OCI-LY3 (cell line): ENCODE measurements around the gene MDFIC.

Experiments
- H2AFZ ChIP-seq: fragments of 200-600, 300-600 bp; shearing (Covaris generic); 2 replicates; pipeline ENCODE4 v1.6.0; 2014; ENCODE audit warnings: antibody characterized with exemption, low read depth, low read length
- H3K27ac ChIP-seq: fragments of 200-600, 300-600 bp; sonication (generic); 2 replicates; pipeline ENCODE4 v1.5.1; 2014; ENCODE audit warnings: mild to moderate bottlenecking, low read length, moderate library complexity, mixed read lengths
- H3K27me3 ChIP-seq: fragments of 200-600, 300-600 bp; sonication (generic); 2 replicates; pipeline ENCODE4 v1.6.1; 2014; ENCODE audit warnings: low read depth, low read length, mixed read lengths
- H3K36me3 ChIP-seq: fragments of 200-600, 300-600 bp; sonication (generic); replicated peaks from 2 replicates; pipeline ENCODE3; 2014; ENCODE audit warnings: low read depth, low read length, mixed read lengths
- H3K4me1 ChIP-seq: fragments of 300-600, 200-600 bp; sonication (generic); 2 replicates; pipeline ENCODE4 v1.6.1; 2014; ENCODE audit warnings: low read length, mixed read lengths
- H3K4me2 ChIP-seq: fragments of 200-600, 300-600 bp; sonication (generic); 2 replicates; pipeline ENCODE4 v1.6.1; 2014; ENCODE audit warnings: low read length, mixed read lengths
- H3K4me3 ChIP-seq: fragments of 300-600, 200-600 bp; sonication (generic); 2 replicates; pipeline ENCODE4 v1.5.1; 2014; ENCODE audit warnings: antibody characterized with exemption, mild to moderate bottlenecking, low read length, moderate library complexity
- H3K79me2 ChIP-seq: fragments of 300-600, 200-600 bp; shearing (Covaris generic); 2 replicates; pipeline ENCODE4 v1.6.1; 2014; ENCODE audit warnings: mild to moderate bottlenecking, low read length, mixed read lengths
- H3K9ac ChIP-seq: fragments of 300-600, 200-600 bp; shearing (Covaris generic); 2 replicates; pipeline ENCODE4 v1.6.0; 2014; ENCODE audit warnings: mild to moderate bottlenecking, low read length, moderate library complexity
- H3K9me3 ChIP-seq: fragments of 200-600, 300-600 bp; shearing (Covaris generic); 2 replicates; pipeline ENCODE4 v1.6.1; 2014; ENCODE audit warnings: low read length, mixed read lengths; ENCODE audit not compliant: insufficient read depth
- H4K20me1 ChIP-seq: fragments of 200-600, 300-600 bp; sonication (generic); 2 replicates; pipeline ENCODE4 v1.6.1; 2016; ENCODE audit warnings: low read length, mixed read lengths; ENCODE audit not compliant: insufficient read depth
- CTCF ChIP-seq: fragments of 200-600, 300-600 bp; sonication (generic); IDR thresholded peaks from 2 replicates; pipeline ENCODE4 v1.5.1; 2014; ENCODE audit warnings: antibody characterized with exemption, low read length, low read depth
- EZH2phosphoT487 ChIP-seq: fragments of 200-600 bp; shearing (Covaris generic); IDR thresholded peaks from 2 replicates; pipeline ENCODE4 v1.6.1; 2018; ENCODE audit warnings: antibody characterized with exemption, mixed run types, low read depth

The MDFIC gene

DNA sequence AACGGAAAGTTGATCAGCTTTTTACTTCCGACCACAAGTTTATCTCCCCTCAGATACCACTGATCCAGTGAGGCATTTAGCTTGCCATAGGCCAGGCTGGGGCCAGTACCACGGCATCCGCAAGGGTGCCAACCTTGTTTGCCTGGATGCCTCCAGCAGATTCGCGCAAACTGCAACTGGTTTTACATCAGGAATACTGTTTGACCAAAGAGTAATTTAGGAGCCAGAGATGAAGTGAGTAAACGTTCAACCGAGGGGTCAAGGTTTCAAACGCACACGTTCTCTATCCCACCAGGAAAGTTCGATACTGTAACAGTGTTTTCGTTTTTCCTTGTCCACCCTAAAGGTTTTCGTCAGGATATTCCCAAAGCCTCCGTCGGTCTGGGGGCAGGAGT lies 266 bp upstream of the MDFIC start:
- H2AFZ ChIP-seq: no peak overlapping the region
- peak overlapping the region; percentile 92 for H3K9ac ChIP-seq
- H3K27me3 ChIP-seq: no peaks in the 10 kb centered on the region
- peaks cover 83% of the 10 kb centered on the region for H3K79me2 ChIP-seq
- peak overlapping the region; percentile 97 for H3K4me2 ChIP-seq
- H3K36me3 ChIP-seq: peaks cover 20% of the 10 kb centered on the region
- peaks cover 70% of the 10 kb centered on the region for H3K4me1 ChIP-seq
- H3K27ac ChIP-seq: peak overlapping the region; percentile 96
- TF ChIP-seq CTCF (no peak), EZH2phosphoT487 (no peak)
- H4K20me1 ChIP-seq: no peaks in the 10 kb centered on the region
- H3K9me3 ChIP-seq: no peaks in the 10 kb centered on the region
- H3K4me3 ChIP-seq: peak overlapping the region; percentile 84

DNA sequence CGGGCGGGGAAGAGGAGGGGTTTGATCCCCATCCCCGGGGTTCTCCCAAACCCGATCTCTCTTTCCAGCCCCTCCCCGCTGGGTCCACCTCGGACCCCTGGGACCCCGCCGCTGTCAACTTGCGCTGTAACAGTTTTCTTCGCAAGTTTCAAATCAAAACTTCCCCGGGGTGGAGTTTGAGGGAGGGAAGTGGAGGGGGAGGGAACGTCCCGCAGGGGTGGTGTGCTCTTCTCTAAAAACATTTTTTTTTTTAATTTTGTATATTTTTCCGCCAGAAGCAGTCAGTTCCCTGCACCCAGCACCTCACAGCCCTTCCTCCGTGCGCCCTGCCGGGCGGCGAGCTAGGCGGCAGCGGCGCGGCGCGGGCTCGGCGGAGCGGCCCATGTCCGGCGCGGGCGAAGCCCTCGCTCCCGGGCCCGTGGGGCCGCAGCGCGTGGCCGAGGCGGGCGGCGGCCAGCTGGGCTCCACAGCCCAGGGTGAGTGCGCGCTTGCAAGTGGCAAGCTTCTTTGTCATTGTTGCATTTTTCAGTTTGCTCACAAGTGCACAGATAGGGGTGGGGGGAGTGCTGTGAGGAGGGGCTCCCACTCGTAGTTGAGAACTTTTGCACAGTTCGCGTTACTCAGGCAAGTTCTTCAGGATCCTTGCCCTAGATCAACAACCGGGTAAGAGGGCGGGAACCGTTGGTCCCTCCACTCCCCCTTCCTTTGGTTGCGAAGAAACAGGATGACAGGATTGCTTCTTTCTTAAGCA lies 933 bp downstream of the MDFIC start:
- Histone ChIP-seq H2AFZ (no peak overlapping the region), H3K27ac (peak overlapping the region; percentile 96), H4K20me1 (no peaks in the 10 kb centered on the region), H3K4me1 (peaks cover 70% of the 10 kb centered on the region), H3K9me3 (no peaks in the 10 kb centered on the region), H3K4me3 (peak overlapping the region; percentile 84), H3K36me3 (peaks cover 20% of the 10 kb centered on the region), H3K4me2 (peak overlapping the region; percentile 97), H3K27me3 (no peaks in the 10 kb centered on the region), H3K9ac (peak overlapping the region; percentile 92), H3K79me2 (peaks cover 95% of the 10 kb centered on the region)
- TF ChIP-seq EZH2phosphoT487: no peak
- no peak for TF ChIP-seq CTCF

DNA sequence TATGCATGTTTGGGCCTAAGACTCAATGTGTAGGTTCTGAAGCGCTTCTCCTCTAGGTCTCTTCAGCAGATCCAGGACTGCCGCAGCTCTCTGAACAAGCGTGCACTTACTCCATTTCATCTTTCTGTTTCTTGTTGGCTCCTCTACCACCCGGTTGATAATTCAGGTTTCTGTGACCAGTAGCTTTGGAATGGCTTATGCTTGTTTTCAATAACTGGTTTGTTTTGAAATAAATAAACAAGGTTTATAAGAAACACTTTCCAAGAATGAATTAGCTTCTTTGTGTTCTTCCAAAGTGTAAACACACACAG lies 1.5 kb downstream of the MDFIC start:
- Histone ChIP-seq H3K27ac (peak overlapping the region; percentile 96), H3K9me3 (no peaks in the 10 kb centered on the region), H3K9ac (peak overlapping the region; percentile 92), H3K27me3 (no peaks in the 10 kb centered on the region), H3K4me1 (peaks cover 70% of the 10 kb centered on the region), H3K4me2 (peak overlapping the region; percentile 97), H2AFZ (no peak overlapping the region), H3K4me3 (peak overlapping the region; percentile 84), H4K20me1 (no peaks in the 10 kb centered on the region), H3K79me2 (peaks cover 98% of the 10 kb centered on the region), H3K36me3 (peaks cover 20% of the 10 kb centered on the region)
- TF ChIP-seq EZH2phosphoT487 (no peak), CTCF (no peak)

DNA sequence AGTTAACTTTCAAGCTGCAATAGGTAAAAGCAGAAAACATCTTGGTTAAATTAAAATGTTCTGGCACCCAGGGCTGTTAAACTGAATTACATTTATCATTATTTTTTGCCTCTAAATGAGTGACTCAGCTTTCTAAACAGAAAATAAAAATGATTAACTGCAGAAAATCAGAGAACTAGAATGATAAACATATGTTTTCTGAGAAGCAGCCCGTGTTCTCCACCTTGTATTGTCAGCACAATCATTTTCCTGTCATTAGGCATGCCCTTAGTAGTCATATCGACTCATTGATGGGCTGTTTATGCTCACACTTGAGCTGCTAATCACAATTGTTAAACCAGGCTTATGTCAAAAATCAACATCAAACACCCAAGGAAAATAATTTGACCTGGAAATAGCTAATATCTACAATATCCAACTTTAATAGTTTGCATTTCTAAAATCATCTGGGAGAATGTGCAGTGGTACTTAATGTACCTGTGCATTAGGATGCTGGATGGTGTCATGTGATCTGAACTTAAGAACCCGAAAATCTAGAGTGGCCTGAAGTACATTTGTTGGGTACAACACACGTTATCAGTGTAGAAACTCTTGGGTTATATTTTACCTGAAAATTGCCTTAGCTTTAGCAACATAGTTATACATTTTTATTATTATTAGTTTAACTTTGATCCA lies 2.3 kb downstream of the MDFIC start:
- Histone ChIP-seq H3K79me2 (peaks cover 99% of the 10 kb centered on the region), H3K9ac (peak overlapping the region; percentile 92), H4K20me1 (no peaks in the 10 kb centered on the region), H3K27me3 (no peaks in the 10 kb centered on the region), H3K4me1 (peaks cover 69% of the 10 kb centered on the region), H3K36me3 (peaks cover 20% of the 10 kb centered on the region), H3K4me3 (peak overlapping the region; percentile 84), H3K27ac (peak overlapping the region; percentile 96), H3K4me2 (peak overlapping the region; percentile 97), H2AFZ (no peak overlapping the region), H3K9me3 (no peaks in the 10 kb centered on the region)
- TF ChIP-seq CTCF: no peak
- TF ChIP-seq EZH2phosphoT487: no peak
